Spleen (tissue), 11 donors: Measurements from ENCODE around the gene TOMM20. TPM values are rescaled to one million over a fixed set of nuclear protein-coding genes. Genes with fewer than 3 reads are reported as not detected.
"Not testable (repeated sequence)": the region's sequence is repeated elsewhere in the genome, so short reads cannot be mapped to it uniquely, and the experiment has no call there.

ENCODE experiments used
- DNase-seq: peaks from one replicate; pipeline ENCODE4 v3.0.0-alpha.2; 2020
- H3K27ac ChIP-seq, 8 donors: fragments of 200-600 bp; sonication (generic) in 7 of 8; 1 replicate in 4 of 8; 2 replicates in 4 of 8; pipeline versions ENCODE4 v1.5.0 to v1.8.0; 2016 to 2021; ENCODE audit warnings: inconsistent platforms in 4 of 8, mild to moderate bottlenecking in 4 of 8, moderate library complexity in 1 of 8
- H3K27me3 ChIP-seq, 7 donors: fragments of 200-600 bp; sonication (generic) in 6 of 7; replicated peaks in 1 of 7; 1 replicate in 4 of 7; 2 replicates in 3 of 7; pipeline versions ENCODE4 v1.5.0 to v1.8.0; 2016 to 2021; ENCODE audit warnings: inconsistent platforms in 3 of 7, mild to moderate bottlenecking in 1 of 7
- H3K36me3 ChIP-seq, 6 donors: fragments of 200-600 bp; sonication (generic) in 5 of 6; 1 replicate in 4 of 6; 2 replicates in 2 of 6; pipeline versions ENCODE4 v1.5.0 to v1.8.0; 2016 to 2021; ENCODE audit warnings: inconsistent platforms in 2 of 6
- H3K4me1 ChIP-seq, 6 donors: fragments of 200-600 bp; sonication (generic) in 5 of 6; 1 replicate in 3 of 6; 2 replicates in 3 of 6; pipeline versions ENCODE4 v1.5.0 to v1.8.0; 2016 to 2021; ENCODE audit warnings: inconsistent platforms in 3 of 6
- H3K4me3 ChIP-seq, 8 donors: fragments of 200-600 bp; sonication (generic) in 7 of 8; 1 replicate in 4 of 8; 2 replicates in 4 of 8; pipeline versions ENCODE4 v1.5.0 to v1.8.0; 2016 to 2021; ENCODE audit warnings: inconsistent platforms in 4 of 8, mild to moderate bottlenecking in 4 of 8, moderate library complexity in 2 of 8
- H3K9me3 ChIP-seq, 8 donors: fragments of 200-600 bp; sonication (generic) in 7 of 8; 1 replicate in 4 of 8; 2 replicates in 4 of 8; pipeline versions ENCODE4 v1.5.0 to v1.8.0; 2016 to 2021; ENCODE audit warnings: inconsistent platforms in 4 of 8
- POLR2A ChIP-seq, 3 donors: fragments of 450-650 bp; IDR thresholded peaks; one replicate each; pipeline ENCODE4 v1.5.1; 2017; ENCODE audit warnings: antibody characterized with exemption in 3 of 3, mild to moderate bottlenecking in 1 of 3
- POLR2AphosphoS5 ChIP-seq, 3 donors: sonication (generic); formaldehyde crosslinking; IDR thresholded peaks; one replicate each; pipeline ENCODE4 v1.5.1; 2017; ENCODE audit warnings: antibody characterized with exemption in 3 of 3
- WGBS, 5 donors: extraction: QIAGEN DNeasy Blood & Tissue Kit in 3 of 5; methylation state at CpG; one replicate each; pipeline versions ENCODE4 v1.1.5 to v1.1.7; 2013 to 2018; 5-methylcytosine and 5-hydroxymethylcytosine counted together
- intact Hi-C: fragments of 100-400 bp; cut with DNase I; formaldehyde crosslinking; loops from one replicate; pipeline ENCODE4 v1.15.0; 2023; ENCODE audit warnings: low total_unique reads
- polyA plus RNA-seq, 3 donors: library from polyadenylated mRNA; stranded (reverse); fragments of 200-250 nt; gene quantifications; one replicate each; pipeline ENCODE4 v1.2.1, GENCODE V29; 2013
- total RNA-seq, 7 donors: library from RNA; depleted of rRNA in 3 of 7; stranded (reverse); fragments of >200 nt in 3 of 7; fragmentation: NEBNext Ultra II Directional in 4 of 7; extraction: Animal tissue kit (Norgen Biotek cat#: 25700) in 4 of 7; gene quantifications; one replicate each; pipeline versions ENCODE4 v1.1.0 to v1.2.1, GENCODE V29; 2016 to 2021
- TF ChIP-seq, protein P1 (sequence below), 11 experiments: fragments of 200-600 bp in 7 of 11; fragments of 450-650 bp in 4 of 11; sonication (generic) in 4 of 11; IDR thresholded peaks in 8 of 11; conservative IDR thresholded peaks in 3 of 11; 1 replicate in 7 of 11; 2 replicates in 4 of 11; pipeline versions ENCODE4 v1.4.0 to v1.8.0; 2016 to 2021; ENCODE audit warnings: antibody characterized with exemption in 11 of 11, inconsistent platforms in 4 of 11, mild to moderate bottlenecking in 1 of 11
- donor health status: healthy with polysubstance abuse.
- donor health status: DM: no; HTN: no; CAD: no; lungs with moderate emphysema.
- donor health status: DM: no; HTN: no; CAD: no.
- donor health status: Bipolar disorder and iron deficiency.
- donor health status: healthy.
- donor health status: DM: no; HTN: no; CAD: no.
- donor health status: DM: yes; HTN: yes; CAD: no.

Gene TOMM20
- total and polyA plus RNA-seq, 10 donors = 46.6 to 79.9 (median 63.0) TPM

DNA sequence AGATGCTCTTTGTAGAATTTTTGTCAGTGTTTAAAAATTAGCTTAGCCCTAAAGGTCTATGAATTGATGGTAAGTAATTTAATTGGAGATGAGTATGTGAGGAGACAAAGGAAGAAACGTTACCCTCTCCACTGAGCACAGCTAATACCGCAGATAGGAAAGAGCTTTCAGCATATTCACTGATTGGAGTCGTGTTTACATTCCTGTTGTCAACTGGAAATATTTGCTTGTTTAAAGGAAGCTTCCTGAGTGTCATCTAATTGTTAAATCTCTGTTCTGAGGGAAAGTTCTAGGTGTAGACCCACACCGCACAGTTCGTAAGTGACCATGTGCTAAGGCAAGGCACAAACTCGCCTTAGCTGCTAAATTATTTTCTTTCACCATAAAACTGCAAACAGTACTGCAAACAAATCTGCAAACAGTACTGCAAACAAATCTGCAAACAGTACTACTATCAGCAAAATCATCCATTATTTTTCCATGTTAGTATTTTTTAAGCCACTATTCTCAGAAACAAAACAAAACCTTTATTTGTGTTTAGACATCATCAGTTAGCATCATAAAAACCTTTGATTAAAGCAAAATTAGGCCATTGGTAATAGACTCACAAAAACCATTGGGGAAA, 32.6 kb downstream of the TOMM20 start:
- Histone ChIP-seq H3K27ac (no peak overlapping the region), H3K4me1 (peaks cover 0 to 13% (median 8%) of the 10 kb centered on the region in 6 donors), H3K9me3 (no peaks in the 10 kb centered on the region), H3K36me3 (no peaks in the 10 kb centered on the region), H3K27me3 (no peaks in the 10 kb centered on the region), H3K4me3 (no peak overlapping the region)
- WGBS, 5 donors = 75 to 88% (median 83%) methylated on average over 6 of the region's 6 CpGs
- TF ChIP-seq POLR2A (IDR thresholded peaks at IDR 0.05) = no peak
- TF ChIP-seq, protein P1, sequence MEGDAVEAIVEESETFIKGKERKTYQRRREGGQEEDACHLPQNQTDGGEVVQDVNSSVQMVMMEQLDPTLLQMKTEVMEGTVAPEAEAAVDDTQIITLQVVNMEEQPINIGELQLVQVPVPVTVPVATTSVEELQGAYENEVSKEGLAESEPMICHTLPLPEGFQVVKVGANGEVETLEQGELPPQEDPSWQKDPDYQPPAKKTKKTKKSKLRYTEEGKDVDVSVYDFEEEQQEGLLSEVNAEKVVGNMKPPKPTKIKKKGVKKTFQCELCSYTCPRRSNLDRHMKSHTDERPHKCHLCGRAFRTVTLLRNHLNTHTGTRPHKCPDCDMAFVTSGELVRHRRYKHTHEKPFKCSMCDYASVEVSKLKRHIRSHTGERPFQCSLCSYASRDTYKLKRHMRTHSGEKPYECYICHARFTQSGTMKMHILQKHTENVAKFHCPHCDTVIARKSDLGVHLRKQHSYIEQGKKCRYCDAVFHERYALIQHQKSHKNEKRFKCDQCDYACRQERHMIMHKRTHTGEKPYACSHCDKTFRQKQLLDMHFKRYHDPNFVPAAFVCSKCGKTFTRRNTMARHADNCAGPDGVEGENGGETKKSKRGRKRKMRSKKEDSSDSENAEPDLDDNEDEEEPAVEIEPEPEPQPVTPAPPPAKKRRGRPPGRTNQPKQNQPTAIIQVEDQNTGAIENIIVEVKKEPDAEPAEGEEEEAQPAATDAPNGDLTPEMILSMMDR (IDR thresholded peaks at IDR 0.05 in 8 of 11, conservative IDR thresholded peaks at IDR 0.05 in 3 of 11) = no peak
- TF ChIP-seq POLR2AphosphoS5 (IDR thresholded peaks at IDR 0.05) = no peak
- intact Hi-C loops = no loop called here
- DNase-seq = no peak

GRCh38 chr1:235093696-235094592, 34.7 kb downstream of the TOMM20 start:
- intact Hi-C loops = no loop called here
- Histone ChIP-seq H3K4me3 (peak overlapping the region in 2 of 8 donors; percentile 9 to 28), H3K27me3 (no peaks in the 10 kb centered on the region), H3K27ac (no peak overlapping the region), H3K36me3 (no peaks in the 10 kb centered on the region), H3K4me1 (peaks cover 0 to 16% (median 8%) of the 10 kb centered on the region in 6 donors), H3K9me3 (no peaks in the 10 kb centered on the region)
- TF ChIP-seq POLR2AphosphoS5 (IDR thresholded peaks at IDR 0.05) (peak in 1 of 3 donors; percentile 18), POLR2A (IDR thresholded peaks at IDR 0.05) (no peak)
- TF ChIP-seq, protein P1 (IDR thresholded peaks at IDR 0.05 in 8 of 11, conservative IDR thresholded peaks at IDR 0.05 in 3 of 11) = peak; percentile 70 to 97 (median 92)
- peak; percentile 93 for DNase-seq
- 32 to 36% (median 34%) methylated on average over 24 of the region's 24 CpGs for WGBS, 5 donors

GRCh38 chr1:235093013-235093695, 35.5 kb downstream of the TOMM20 start:
- Histone ChIP-seq H3K27me3 (no peaks in the 10 kb centered on the region), H3K4me3 (peak overlapping the region in 2 of 8 donors; percentile 9 to 28), H3K9me3 (no peaks in the 10 kb centered on the region), H3K36me3 (no peaks in the 10 kb centered on the region), H3K27ac (no peak overlapping the region), H3K4me1 (peaks cover 0 to 16% (median 8%) of the 10 kb centered on the region in 6 donors)
- DNase-seq = no peak
- WGBS, 5 donors = 46 to 70% (median 64%) methylated on average over 23 to 27 of the region's 27 CpGs
- intact Hi-C loops = no loop called here
- TF ChIP-seq, protein P1 (IDR thresholded peaks at IDR 0.05 in 8 of 11, conservative IDR thresholded peaks at IDR 0.05 in 3 of 11) = no peak
- no peak for TF ChIP-seq POLR2AphosphoS5 (IDR thresholded peaks at IDR 0.05)
- TF ChIP-seq POLR2A (IDR thresholded peaks at IDR 0.05) = no peak

DNA sequence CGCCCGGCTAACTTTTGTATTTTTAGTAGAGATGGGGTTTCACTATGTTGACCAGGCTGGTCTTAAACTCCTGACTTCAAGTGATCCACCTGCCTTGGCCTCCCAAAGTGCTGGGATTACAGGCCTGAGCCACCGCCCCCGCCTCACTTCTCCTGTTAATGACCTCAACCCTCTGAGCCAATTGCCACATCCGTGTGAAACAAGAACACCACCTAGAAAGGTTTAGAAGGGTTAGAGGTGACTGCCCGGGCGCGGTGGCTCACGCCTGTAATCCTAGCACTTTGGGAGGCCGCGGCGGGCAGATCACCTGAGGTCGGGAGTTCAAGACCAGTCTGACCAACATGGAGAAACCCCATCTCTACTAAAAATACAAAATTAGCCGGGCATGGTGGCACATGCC, 36.2 kb downstream of the TOMM20 start:
- H3K36me3 ChIP-seq, H3K9me3 ChIP-seq, intact Hi-C loops, DNase-seq, H3K4me3 ChIP-seq, H3K27me3 ChIP-seq, H3K27ac ChIP-seq: not testable (repeated sequence)
- WGBS, 5 donors = 88 to 96% (median 93%) methylated on average over 9 to 14 of the region's 14 CpGs
- peaks cover 0 to 16% (median 8%) of the 10 kb centered on the region in 6 donors for H3K4me1 ChIP-seq

- peaks cover 0 to 16% (median 8%) of the 10 kb centered on the region in 6 donors for H3K4me1 ChIP-seq
- intact Hi-C loops, DNase-seq, H3K9me3 ChIP-seq, H3K36me3 ChIP-seq, H3K27me3 ChIP-seq, H3K4me3 ChIP-seq, H3K27ac ChIP-seq: not testable (repeated sequence)
- WGBS, 5 donors = 91 to 98% (median 95%) methylated on average over 8 of the region's 8 CpGs
Measured at GRCh38 chr1:235092045-235092406, 36.6 kb downstream of the TOMM20 start.

DNA sequence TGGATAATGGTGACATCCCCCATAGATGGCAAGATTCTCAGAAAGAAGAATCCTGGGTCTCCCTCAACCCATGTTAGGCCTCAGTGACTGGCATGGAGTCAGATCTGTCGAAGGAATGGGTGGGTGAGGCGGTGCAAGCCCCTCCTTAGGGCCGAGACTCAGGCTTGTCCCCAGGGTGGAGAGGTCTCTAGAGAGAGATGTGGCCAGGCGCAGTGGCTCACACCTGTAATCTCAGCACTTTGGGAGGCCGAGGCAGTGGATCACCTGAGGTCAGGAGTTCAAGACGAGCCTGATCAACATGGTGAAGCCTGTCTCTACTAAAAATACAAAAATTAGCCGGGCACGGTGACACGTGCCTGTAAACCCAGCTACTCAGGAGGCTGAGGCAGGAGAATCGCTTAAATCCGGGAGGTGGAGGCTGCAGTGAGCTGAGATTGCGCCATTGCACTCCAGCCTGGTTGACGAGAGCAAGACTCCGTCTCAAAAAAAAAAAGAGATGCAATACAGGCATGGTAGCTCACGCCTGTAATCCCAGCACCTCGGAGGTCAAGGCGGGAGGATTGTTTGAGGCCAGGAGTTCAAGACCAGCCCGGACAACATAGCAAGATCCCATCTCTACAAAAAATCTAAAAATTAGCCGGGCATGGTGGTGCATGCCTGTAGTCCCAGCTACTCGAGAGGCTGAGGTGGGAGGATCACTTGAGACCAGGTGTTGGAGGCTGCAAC, 37.2 kb downstream of the TOMM20 start:
- not testable (repeated sequence) for H3K27ac ChIP-seq

More for the DNA sequence above, 37.2 kb downstream of the TOMM20 start:
- H3K9me3 ChIP-seq, DNase-seq, intact Hi-C loops, H3K4me3 ChIP-seq, H3K36me3 ChIP-seq, H3K27me3 ChIP-seq: not testable (repeated sequence)
- peaks cover 0 to 16% (median 8%) of the 10 kb centered on the region in 6 donors for H3K4me1 ChIP-seq
- 88 to 96% (median 92%) methylated on average over 19 to 20 of the region's 20 CpGs for WGBS, 5 donors
